HG02642 (cell line): ENCODE results near the gene LRRC41.
"Not testable (repeated sequence)": the region's sequence is repeated elsewhere in the genome, so short reads cannot be mapped to it uniquely, and the experiment has no call there.

Source experiments
- ATAC-seq: cut with Tn5 transposase; IDR thresholded peaks from one replicate; pipeline ENCODE4 v1.9.1; 2021; ENCODE audit warnings: mild to moderate bottlenecking; ENCODE audit not compliant: unreplicated experiment, poor library complexity

LRRC41 gene

GRCh38 chr1:46246548-46247435 lies 56.6 kb downstream of the LRRC41 start:
- peak; percentile 54 for ATAC-seq

GRCh38 chr1:46246136-46246535 lies 57.3 kb downstream of the LRRC41 start:
- not testable (repeated sequence) for ATAC-seq

GRCh38 chr1:46244656-46245371 lies 58.6 kb downstream of the LRRC41 start:
- ATAC-seq, result no peak

GRCh38 chr1:46243831-46244230 lies 59.6 kb downstream of the LRRC41 start:
- not testable (repeated sequence) for ATAC-seq

GRCh38 chr1:46242918-46243317 lies 60.5 kb downstream of the LRRC41 start:
- no peak for ATAC-seq

- ATAC-seq, result not testable (repeated sequence)
Measured at GRCh38 chr1:46241733-46242132, 61.7 kb downstream of the LRRC41 start.

GRCh38 chr1:46238865-46239264 lies 64.6 kb downstream of the LRRC41 start:
- ATAC-seq, result not testable (repeated sequence)

GRCh38 chr1:46236882-46237281 lies 66.5 kb downstream of the LRRC41 start:
- ATAC-seq, result no peak

- ATAC-seq, result not testable (repeated sequence)
Measured at GRCh38 chr1:46231231-46231630, 72.2 kb downstream of the LRRC41 start.
